HCT116 (cell line): ENCODE data around the gene P4HA2. TPM values are rescaled to one million over a fixed set of nuclear protein-coding genes. Genes with fewer than 3 reads are reported as not detected.

Experiments
- ATAC-seq: fragments of 200-7000 bp; cut with Tn5 transposase; 2 replicates; pipeline ENCODE4 v1.9.1; 2020; ENCODE audit warnings: mild to moderate bottlenecking, moderate library complexity
- BruUV-seq: library from RNA; stranded (reverse); fragments of 400-500 nt; replicated peaks from 2 replicates; lab custom pipeline; 2021; lab: Mats Ljungman, UMichigan
- CTCF ChIA-PET: fragments of 300-600 bp; sonication (Branson Sonifier 250); formaldehyde crosslinking; loops from one replicate; lab custom pipeline; 2021; ENCODE audit warnings: antibody characterized with exemption; lab: Charles Lee
- POLR2A ChIA-PET: fragments of 300-600, 350-600 bp; sonication (Branson Sonifier 250); formaldehyde crosslinking; loops from one replicate; lab custom pipeline; 2021; ENCODE audit warnings: antibody characterized with exemption; lab: Charles Lee
- RAD21 ChIA-PET, 2 experiments: fragments of 300-600 bp; sonication (Branson Sonifier 250); formaldehyde crosslinking; loops; one replicate each; lab custom pipeline; 2023; ENCODE audit warnings: low total read pairs in 2 of 2; ENCODE audit not compliant: uncharacterized antibody in 2 of 2, unreplicated experiment in 2 of 2, low non-redundant PET in 1 of 2; lab: Charles Lee
- DNase-seq: peaks from one replicate; pipeline ENCODE4 v3.0.0-alpha.2; 2010; ENCODE audit warnings: low read depth, low spot score
- H2AFZ ChIP-seq: fragments of 200-600 bp; shearing (Covaris generic), sonication (generic); 2 replicates; pipeline ENCODE4 v1.6.1; 2017; ENCODE audit warnings: low read depth, mixed run types, mixed read lengths, antibody characterized with exemption, low read length; ENCODE audit not compliant: poor library complexity, severe bottlenecking
- H3K27ac ChIP-seq: 2 replicates; pipeline ENCODE4 v1.5.1; 2012; ENCODE audit warnings: low read depth, low read length
- H3K27me3 ChIP-seq: fragments of 200-600 bp; sonication (generic); 2 replicates; pipeline ENCODE4 v1.6.1; 2016; ENCODE audit warnings: mixed run types, low read length, mixed read lengths; ENCODE audit not compliant: insufficient read depth
- H3K36me3 ChIP-seq, 2 experiments: fragments of 200-500 bp in 1 of 2; fragments of 200-600 bp in 1 of 2; sonication (Bioruptor generic) in 1 of 2; sonication (generic) in 1 of 2; 2 replicates each; pipeline versions ENCODE4 v1.5.1 to v1.6.1; 2014 to 2016; ENCODE audit warnings: low read length in 2 of 2, inconsistent platforms in 1 of 2, mixed read lengths in 1 of 2, mixed run types in 1 of 2; ENCODE audit not compliant: insufficient read depth in 2 of 2, control insufficient read depth in 1 of 2
- H3K4me1 ChIP-seq, 2 experiments: fragments of 200-600 bp in 1 of 2; sonication (generic) in 1 of 2; 2 replicates each; pipeline versions ENCODE4 v1.5.1 to v1.6.1; 2012 to 2017; ENCODE audit warnings: low read length in 2 of 2, inconsistent platforms in 1 of 2, mild to moderate bottlenecking in 1 of 2, mixed read lengths in 1 of 2, mixed run types in 1 of 2, moderate library complexity in 1 of 2; ENCODE audit not compliant: insufficient read depth in 2 of 2, control insufficient read depth in 1 of 2
- H3K4me2 ChIP-seq: fragments of 200-600 bp; sonication (generic); 2 replicates; pipeline ENCODE4 v1.6.1; 2017; ENCODE audit warnings: mixed run types, low read length, mixed read lengths
- H3K4me3 ChIP-seq, 2 experiments: fragments of 200-600 bp in 1 of 2; sonication (generic) in 1 of 2; replicated peaks in 1 of 2; 2 replicates each; pipeline ENCODE4 v1.5.1; 2011 to 2016; ENCODE audit warnings: low read length in 2 of 2, control low read depth in 1 of 2, low read depth in 1 of 2, mild to moderate bottlenecking in 1 of 2, mixed read lengths in 1 of 2, mixed run types in 1 of 2
- H3K79me2 ChIP-seq: fragments of 200-600 bp; sonication (generic); 2 replicates; pipeline ENCODE4 v1.6.1; 2017; ENCODE audit warnings: mild to moderate bottlenecking, mixed run types, low read length, moderate library complexity, mixed read lengths; ENCODE audit not compliant: insufficient read depth
- H3K9ac ChIP-seq: fragments of 200-600 bp; sonication (generic); 2 replicates; pipeline ENCODE4 v1.6.1; 2016; ENCODE audit warnings: low read length, mixed read lengths
- H3K9me2 ChIP-seq: fragments of 200-600 bp; sonication (generic), shearing (Covaris generic); 2 replicates; pipeline ENCODE4 v1.6.1; 2017; ENCODE audit warnings: mixed run types, mild to moderate bottlenecking, moderate library complexity; ENCODE audit not compliant: insufficient read depth
- H3K9me3 ChIP-seq, 2 experiments: fragments of 200-500 bp in 1 of 2; fragments of 200-600 bp in 1 of 2; sonication (Bioruptor generic) in 1 of 2; sonication (generic) in 1 of 2; 2 replicates each; pipeline ENCODE4 v1.6.1; 2014 to 2017; ENCODE audit warnings: low read length in 2 of 2, mixed read lengths in 2 of 2, inconsistent platforms in 1 of 2, low read depth in 1 of 2, mild to moderate bottlenecking in 1 of 2, mixed run types in 1 of 2, moderate library complexity in 1 of 2; ENCODE audit not compliant: control insufficient read depth in 1 of 2, insufficient read depth in 1 of 2
- H4K20me1 ChIP-seq: fragments of 200-600 bp; sonication (generic), shearing (Covaris generic); 2 replicates; pipeline ENCODE4 v1.6.1; 2017; ENCODE audit warnings: mixed run types, mild to moderate bottlenecking, moderate library complexity; ENCODE audit not compliant: insufficient read depth
- CBX3 ChIP-seq: IDR thresholded peaks from 2 replicates; pipeline ENCODE4 v1.6.1; 2012; ENCODE audit warnings: low read depth
- CEBPB ChIP-seq: IDR thresholded peaks from 2 replicates; pipeline ENCODE4 v1.6.1; 2012; ENCODE audit warnings: low read depth
- EGR1 ChIP-seq: IDR thresholded peaks from 2 replicates; pipeline ENCODE4 v1.6.1; 2012; ENCODE audit warnings: low read depth
- ELF1 ChIP-seq: IDR thresholded peaks from 2 replicates; pipeline ENCODE4 v1.6.1; 2012; ENCODE audit warnings: low read depth, borderline replicate concordance
- FOSL1 ChIP-seq: IDR thresholded peaks from 2 replicates; pipeline ENCODE4 v1.6.1; 2012; ENCODE audit warnings: low read depth
- POLR2A ChIP-seq: IDR thresholded peaks from 2 replicates; pipeline ENCODE4 v1.7.0; 2011; ENCODE audit warnings: borderline replicate concordance; ENCODE audit not compliant: insufficient read depth, insufficient read length; ENCODE audit errors: extremely low read depth
- POLR2AphosphoS5 ChIP-seq: IDR thresholded peaks from 2 replicates; pipeline ENCODE4 v1.6.1; 2011; ENCODE audit warnings: mild to moderate bottlenecking, low read depth, low read length, moderate library complexity
- ZFX ChIP-seq: fragments of 450-650 bp; IDR thresholded peaks from 2 replicates; pipeline ENCODE4 v1.6.1; 2017
- ZNF274 ChIP-seq: fragments of 200-500 bp; sonication (Bioruptor generic); IDR thresholded peaks from 2 replicates; pipeline ENCODE4 v1.6.1; 2014; ENCODE audit warnings: mild to moderate bottlenecking, low read depth, low read length, inconsistent platforms
- intact Hi-C: fragments of 100-400 bp; cut with micrococcal nuclease; formaldehyde crosslinking; loops from 2 replicates; pipeline ENCODE4 v1.10.0; 2022
- total RNA-seq: library from RNA; stranded (reverse); gene quantifications from one replicate; pipeline ENCODE4 v1.2.1, GENCODE V29; 2021; ENCODE audit not compliant: unreplicated experiment
- TF ChIP-seq, protein P1 (sequence below): IDR thresholded peaks from 2 replicates; pipeline ENCODE4 v1.6.1; 2012; ENCODE audit warnings: low read depth
- TF ChIP-seq, protein P2 (sequence below): IDR thresholded peaks from 2 replicates; pipeline ENCODE4 v1.6.1; 2012
- TF ChIP-seq, protein P3 (sequence below), 3 experiments: fragments of 200-600 bp in 1 of 3; sonication (generic) in 1 of 3; IDR thresholded peaks in 2 of 3; conservative IDR thresholded peaks in 1 of 3; 2 replicates each; pipeline ENCODE4 v1.5.1; 2012 to 2017; ENCODE audit warnings: low read depth in 2 of 3, low read length in 2 of 3, antibody characterized with exemption in 1 of 3, borderline replicate concordance in 1 of 3, control low read depth in 1 of 3, mild to moderate bottlenecking in 1 of 3, mixed read lengths in 1 of 3, mixed run types in 1 of 3, moderate library complexity in 1 of 3; ENCODE audit not compliant: insufficient read depth in 1 of 3
- TF ChIP-seq, protein P4 (sequence below): IDR thresholded peaks from 2 replicates; pipeline ENCODE4 v1.6.1; 2011; ENCODE audit warnings: mild to moderate bottlenecking, low read length, moderate library complexity; ENCODE audit not compliant: insufficient replicate concordance; ENCODE audit errors: extremely low read depth

P4HA2 gene
- total RNA-seq, 1 experiment from 2014 or later: 29.0 TPM

DNA sequence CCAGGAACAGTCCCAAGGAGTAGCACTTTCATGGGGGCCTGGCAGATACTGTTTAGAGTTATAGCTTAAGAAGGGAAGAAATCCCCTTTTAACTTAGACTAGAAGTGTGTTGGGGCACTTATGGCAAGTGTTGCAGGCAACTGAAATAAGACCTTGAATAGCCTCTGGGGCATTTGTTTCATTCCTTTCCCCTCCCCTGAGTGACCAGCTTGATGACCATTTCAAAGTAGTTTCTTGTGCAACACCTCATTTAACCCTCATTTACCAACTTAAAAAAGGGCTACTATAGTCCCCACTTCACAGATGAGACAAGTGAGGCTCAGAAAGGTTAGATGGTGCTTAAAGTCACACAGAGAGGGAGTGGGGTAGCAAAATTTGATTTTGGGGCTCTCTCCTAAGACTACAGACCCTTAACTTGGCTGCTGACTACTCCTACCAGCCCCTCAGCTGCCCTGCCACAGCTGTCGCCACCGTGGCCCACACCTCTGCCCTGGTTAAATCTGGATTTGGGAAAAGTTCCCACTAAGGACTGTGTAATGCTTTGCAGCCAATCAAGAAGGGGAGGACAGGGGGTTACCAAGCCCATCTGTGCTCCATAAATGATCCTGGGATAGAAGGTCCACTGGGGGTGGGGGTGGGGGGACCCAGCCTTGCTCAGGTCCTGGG is 35.4 kb upstream of the P4HA2 start (continued):
- TF ChIP-seq, protein P1, sequence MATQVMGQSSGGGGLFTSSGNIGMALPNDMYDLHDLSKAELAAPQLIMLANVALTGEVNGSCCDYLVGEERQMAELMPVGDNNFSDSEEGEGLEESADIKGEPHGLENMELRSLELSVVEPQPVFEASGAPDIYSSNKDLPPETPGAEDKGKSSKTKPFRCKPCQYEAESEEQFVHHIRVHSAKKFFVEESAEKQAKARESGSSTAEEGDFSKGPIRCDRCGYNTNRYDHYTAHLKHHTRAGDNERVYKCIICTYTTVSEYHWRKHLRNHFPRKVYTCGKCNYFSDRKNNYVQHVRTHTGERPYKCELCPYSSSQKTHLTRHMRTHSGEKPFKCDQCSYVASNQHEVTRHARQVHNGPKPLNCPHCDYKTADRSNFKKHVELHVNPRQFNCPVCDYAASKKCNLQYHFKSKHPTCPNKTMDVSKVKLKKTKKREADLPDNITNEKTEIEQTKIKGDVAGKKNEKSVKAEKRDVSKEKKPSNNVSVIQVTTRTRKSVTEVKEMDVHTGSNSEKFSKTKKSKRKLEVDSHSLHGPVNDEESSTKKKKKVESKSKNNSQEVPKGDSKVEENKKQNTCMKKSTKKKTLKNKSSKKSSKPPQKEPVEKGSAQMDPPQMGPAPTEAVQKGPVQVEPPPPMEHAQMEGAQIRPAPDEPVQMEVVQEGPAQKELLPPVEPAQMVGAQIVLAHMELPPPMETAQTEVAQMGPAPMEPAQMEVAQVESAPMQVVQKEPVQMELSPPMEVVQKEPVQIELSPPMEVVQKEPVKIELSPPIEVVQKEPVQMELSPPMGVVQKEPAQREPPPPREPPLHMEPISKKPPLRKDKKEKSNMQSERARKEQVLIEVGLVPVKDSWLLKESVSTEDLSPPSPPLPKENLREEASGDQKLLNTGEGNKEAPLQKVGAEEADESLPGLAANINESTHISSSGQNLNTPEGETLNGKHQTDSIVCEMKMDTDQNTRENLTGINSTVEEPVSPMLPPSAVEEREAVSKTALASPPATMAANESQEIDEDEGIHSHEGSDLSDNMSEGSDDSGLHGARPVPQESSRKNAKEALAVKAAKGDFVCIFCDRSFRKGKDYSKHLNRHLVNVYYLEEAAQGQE: no peak
- no peak for TF ChIP-seq CEBPB
- no peak for TF ChIP-seq FOSL1

DNA sequence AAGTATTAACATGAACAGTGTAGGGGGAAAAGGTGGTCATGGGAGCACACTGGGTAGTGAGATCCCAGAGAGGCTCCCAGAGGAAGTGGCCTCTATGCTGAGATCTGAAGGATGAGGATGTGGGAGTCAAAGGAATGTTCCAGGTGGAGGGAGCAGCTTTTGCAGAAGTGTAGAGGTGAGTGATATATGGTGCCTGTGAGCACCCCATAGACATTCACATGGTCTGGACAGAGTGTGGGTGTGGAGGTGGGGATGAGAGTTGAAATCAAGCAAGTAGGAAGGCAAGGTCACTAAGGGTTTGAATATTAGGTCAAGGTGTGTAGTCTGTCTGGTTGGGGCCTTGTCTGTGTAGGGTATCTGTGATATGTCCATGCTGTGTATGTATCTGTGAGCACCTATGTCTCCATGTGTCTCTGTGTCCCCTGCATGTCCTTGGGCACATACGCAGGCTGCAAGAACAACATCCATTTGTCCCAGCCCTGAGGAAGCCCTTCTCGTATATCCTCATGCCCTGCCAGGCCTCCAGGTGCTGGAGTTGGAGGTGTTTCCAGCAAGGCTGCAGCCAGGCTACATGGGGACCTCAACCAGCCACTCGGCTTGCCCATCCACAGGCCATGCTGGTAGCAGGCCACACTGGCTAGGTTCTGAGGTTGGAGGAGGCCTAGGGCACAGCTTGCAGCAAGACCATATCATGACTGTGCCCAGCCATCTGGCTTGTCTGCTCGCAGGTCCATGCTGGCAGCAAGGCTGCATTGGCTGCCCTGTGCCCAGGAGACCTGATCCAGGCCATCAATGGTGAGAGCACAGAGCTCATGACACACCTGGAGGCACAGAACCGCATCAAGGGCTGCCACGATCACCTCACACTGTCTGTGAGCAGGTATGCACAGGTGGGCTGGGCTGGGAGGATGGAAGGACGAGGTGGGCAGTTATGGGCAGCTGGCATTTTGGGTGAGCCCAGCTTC is 34.5 kb upstream of the P4HA2 start:
- Histone ChIP-seq H3K27me3 (no peaks in the 10 kb centered on the region), H3K36me3 (no peaks in the 10 kb centered on the region), H3K9me2 (no peaks in the 10 kb centered on the region), H3K9ac (no peak overlapping the region), H3K4me3 (no peak overlapping the region), H3K9me3 (no peaks in the 10 kb centered on the region), H3K79me2 (no peaks in the 10 kb centered on the region), H3K4me2 (no peak overlapping the region), H3K4me1 (peaks cover 27 to 79% of the 10 kb centered on the region in 2 experiments)
- ChIA-PET RAD21 (no interaction called here), POLR2A (no interaction called here), CTCF (interaction anchor here (2.8 kb wide), 1 partner anchor 24 kb away, joined by 14 read pairs; no protein-coding TSS in a partner anchor)
- DNase-seq: no peak
- BruUV-seq: no TSS peak
- intact Hi-C loops: no loop called here
- TF ChIP-seq CEBPB: no peak
- TF ChIP-seq ZNF274: no peak
- TF ChIP-seq CBX3: no peak
- no peak for TF ChIP-seq ZFX
- no peak for TF ChIP-seq EGR1
- TF ChIP-seq, protein P2, sequence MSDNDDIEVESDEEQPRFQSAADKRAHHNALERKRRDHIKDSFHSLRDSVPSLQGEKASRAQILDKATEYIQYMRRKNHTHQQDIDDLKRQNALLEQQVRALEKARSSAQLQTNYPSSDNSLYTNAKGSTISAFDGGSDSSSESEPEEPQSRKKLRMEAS: no peak
- no peak for TF ChIP-seq POLR2AphosphoS5
- TF ChIP-seq POLR2A: no peak
- TF ChIP-seq, protein P3, sequence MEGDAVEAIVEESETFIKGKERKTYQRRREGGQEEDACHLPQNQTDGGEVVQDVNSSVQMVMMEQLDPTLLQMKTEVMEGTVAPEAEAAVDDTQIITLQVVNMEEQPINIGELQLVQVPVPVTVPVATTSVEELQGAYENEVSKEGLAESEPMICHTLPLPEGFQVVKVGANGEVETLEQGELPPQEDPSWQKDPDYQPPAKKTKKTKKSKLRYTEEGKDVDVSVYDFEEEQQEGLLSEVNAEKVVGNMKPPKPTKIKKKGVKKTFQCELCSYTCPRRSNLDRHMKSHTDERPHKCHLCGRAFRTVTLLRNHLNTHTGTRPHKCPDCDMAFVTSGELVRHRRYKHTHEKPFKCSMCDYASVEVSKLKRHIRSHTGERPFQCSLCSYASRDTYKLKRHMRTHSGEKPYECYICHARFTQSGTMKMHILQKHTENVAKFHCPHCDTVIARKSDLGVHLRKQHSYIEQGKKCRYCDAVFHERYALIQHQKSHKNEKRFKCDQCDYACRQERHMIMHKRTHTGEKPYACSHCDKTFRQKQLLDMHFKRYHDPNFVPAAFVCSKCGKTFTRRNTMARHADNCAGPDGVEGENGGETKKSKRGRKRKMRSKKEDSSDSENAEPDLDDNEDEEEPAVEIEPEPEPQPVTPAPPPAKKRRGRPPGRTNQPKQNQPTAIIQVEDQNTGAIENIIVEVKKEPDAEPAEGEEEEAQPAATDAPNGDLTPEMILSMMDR (IDR thresholded peaks at IDR 0.05 in 2 of 3, conservative IDR thresholded peaks at IDR 0.05 in 1 of 3; ENCODE audit: borderline replicate concordance in 1 of 3, insufficient read depth in 1 of 3, low read depth in 2 of 3, low read length in 2 of 3): no peak
- no peak for TF ChIP-seq ELF1
- TF ChIP-seq, protein P4, sequence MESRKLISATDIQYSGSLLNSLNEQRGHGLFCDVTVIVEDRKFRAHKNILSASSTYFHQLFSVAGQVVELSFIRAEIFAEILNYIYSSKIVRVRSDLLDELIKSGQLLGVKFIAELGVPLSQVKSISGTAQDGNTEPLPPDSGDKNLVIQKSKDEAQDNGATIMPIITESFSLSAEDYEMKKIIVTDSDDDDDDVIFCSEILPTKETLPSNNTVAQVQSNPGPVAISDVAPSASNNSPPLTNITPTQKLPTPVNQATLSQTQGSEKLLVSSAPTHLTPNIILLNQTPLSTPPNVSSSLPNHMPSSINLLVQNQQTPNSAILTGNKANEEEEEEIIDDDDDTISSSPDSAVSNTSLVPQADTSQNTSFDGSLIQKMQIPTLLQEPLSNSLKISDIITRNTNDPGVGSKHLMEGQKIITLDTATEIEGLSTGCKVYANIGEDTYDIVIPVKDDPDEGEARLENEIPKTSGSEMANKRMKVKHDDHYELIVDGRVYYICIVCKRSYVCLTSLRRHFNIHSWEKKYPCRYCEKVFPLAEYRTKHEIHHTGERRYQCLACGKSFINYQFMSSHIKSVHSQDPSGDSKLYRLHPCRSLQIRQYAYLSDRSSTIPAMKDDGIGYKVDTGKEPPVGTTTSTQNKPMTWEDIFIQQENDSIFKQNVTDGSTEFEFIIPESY: no peak
- TF ChIP-seq, all 23 proteins: peak for 0
- Histone ChIP-seq H3K27ac (no peak overlapping the region), H4K20me1 (no peaks in the 10 kb centered on the region), H2AFZ (no peak overlapping the region)
- ATAC-seq: no peak
